Nephron progenitor cell (in vitro differentiated cells): ENCODE data around the gene EGR1.

Source experiments
- DNase-seq: peaks from one replicate; pipeline ENCODE4 v3.0.0; 2021
- H3K27ac Mint-ChIP-seq: 2 replicates; pipeline ENCODE4 v1.8.0; 2021; ENCODE audit warnings: mild to moderate bottlenecking, moderate library complexity, mixed read lengths
- H3K27me3 Mint-ChIP-seq: 2 replicates; pipeline ENCODE4 v1.8.0; 2021; ENCODE audit warnings: mild to moderate bottlenecking, low read depth, mixed read lengths; ENCODE audit not compliant: poor library complexity
- H3K36me3 Mint-ChIP-seq: 2 replicates; pipeline ENCODE4 v1.8.0; 2021; ENCODE audit warnings: low read depth, mixed read lengths
- H3K4me1 Mint-ChIP-seq: 2 replicates; pipeline ENCODE4 v1.8.0; 2021; ENCODE audit warnings: mixed read lengths
- H3K4me3 Mint-ChIP-seq: 2 replicates; pipeline ENCODE4 v1.8.0; 2021; ENCODE audit warnings: mild to moderate bottlenecking, moderate library complexity, mixed read lengths
- H3K9me3 Mint-ChIP-seq: 2 replicates; pipeline ENCODE4 v1.8.0; 2021; ENCODE audit warnings: mild to moderate bottlenecking, moderate library complexity, mixed read lengths
- CTCF ChIP-seq: fragments of 200-600 bp; sonication (generic); IDR thresholded peaks from 2 replicates; pipeline ENCODE4 v1.5.0; 2021; ENCODE audit warnings: antibody characterized with exemption

Gene EGR1

GRCh38 chr5:138466900-138467710, 1.8 kb downstream of the EGR1 start:
- peaks cover 28% of the 10 kb centered on the region for H3K27me3 Mint-ChIP-seq
- peaks cover 35% of the 10 kb centered on the region for H3K4me1 Mint-ChIP-seq
- peak overlapping the region; percentile 86 for H3K4me3 Mint-ChIP-seq
- H3K9me3 Mint-ChIP-seq: no peaks in the 10 kb centered on the region
- TF ChIP-seq CTCF: no peak
- H3K27ac Mint-ChIP-seq: no peak overlapping the region
- peaks cover 24% of the 10 kb centered on the region for H3K36me3 Mint-ChIP-seq
- DNase-seq: no peak

- TF ChIP-seq CTCF: no peak
- Mint-ChIP-seq H3K36me3 (peaks cover 24% of the 10 kb centered on the region), H3K4me1 (peaks cover 39% of the 10 kb centered on the region), H3K27ac (no peak overlapping the region), H3K27me3 (peaks cover 28% of the 10 kb centered on the region), H3K4me3 (peak overlapping the region; percentile 86), H3K9me3 (no peaks in the 10 kb centered on the region)
- DNase-seq: no peak
These were observed 2.4 kb downstream of the EGR1 start for GRCh38 chr5:138467711-138468132.

GRCh38 chr5:138468133-138468965, 3.1 kb downstream of the EGR1 start:
- Mint-ChIP-seq H3K9me3 (no peaks in the 10 kb centered on the region), H3K4me3 (peak overlapping the region; percentile 86), H3K36me3 (peaks cover 24% of the 10 kb centered on the region), H3K27ac (no peak overlapping the region), H3K27me3 (peaks cover 31% of the 10 kb centered on the region), H3K4me1 (peaks cover 36% of the 10 kb centered on the region)
- DNase-seq: no peak
- no peak for TF ChIP-seq CTCF

GRCh38 chr5:138468966-138469539, 3.8 kb downstream of the EGR1 start:
- no peak for DNase-seq

More at GRCh38 chr5:138468966-138469539, 3.8 kb downstream of the EGR1 start:
- peaks cover 36% of the 10 kb centered on the region for H3K27me3 Mint-ChIP-seq
- TF ChIP-seq CTCF: no peak
- H3K9me3 Mint-ChIP-seq: no peaks in the 10 kb centered on the region
- H3K4me1 Mint-ChIP-seq: peaks cover 31% of the 10 kb centered on the region
- peak overlapping the region; percentile 86 for H3K4me3 Mint-ChIP-seq
- H3K27ac Mint-ChIP-seq: no peak overlapping the region
- peaks cover 24% of the 10 kb centered on the region for H3K36me3 Mint-ChIP-seq
